GM12878 (cell line): Measurements from ENCODE around the gene SLC35A1. TPM values are rescaled to one million over a fixed set of nuclear protein-coding genes. Genes with fewer than 3 reads are reported as not detected.

Source experiments
- ATAC-seq: fragments of 200-7000 bp; cut with Tn5 transposase; 3 replicates; pipeline ENCODE4 v1.9.1; 2020; ENCODE audit warnings: mild to moderate bottlenecking, moderate library complexity
- BruUV-seq: library from RNA; stranded (reverse); fragments of 400-500 nt; replicated peaks from 2 replicates; lab custom pipeline; 2021; lab: Mats Ljungman, UMichigan
- CTCF ChIA-PET: fragments of 300-600 bp; sonication (Branson Sonifier 250); formaldehyde crosslinking; extraction: SDS; loops from one replicate; lab custom pipeline; 2021; ENCODE audit warnings: inconsistent platforms; lab: Yijun Ruan, JAX
- POLR2A ChIA-PET: fragments of 350-600 bp; formaldehyde crosslinking; extraction: SDS; loops from one replicate; lab custom pipeline; 2021; ENCODE audit warnings: inconsistent platforms; lab: Charles Lee
- RAD21 ChIA-PET: fragments of 300-600 bp; sonication (Branson Sonifier 250); formaldehyde crosslinking; loops from one replicate; lab custom pipeline; 2023; ENCODE audit warnings: antibody characterized with exemption; ENCODE audit not compliant: unreplicated experiment; lab: Charles Lee
- SMC1A ChIA-PET: fragments of 300-600 bp; sonication (Branson Sonifier 250); formaldehyde crosslinking; loops from one replicate; lab custom pipeline; 2023; ENCODE audit not compliant: unreplicated experiment, uncharacterized antibody; lab: Charles Lee
- DNase-seq: peaks from one replicate; pipeline ENCODE4 v3.0.0-alpha.2; 2011; ENCODE audit warnings: low read depth, low spot score
- FAIRE-seq: peaks from 3 replicates; lab custom pipeline; 2011; peaks lifted over from hg19 to GRCh38; lab: Jason Lieb, UNC
- H2AFZ ChIP-seq: 2 replicates; pipeline ENCODE4 v1.6.0; 2011; ENCODE audit warnings: low read depth, low read length, control low read depth; ENCODE audit not compliant: control insufficient read depth
- H3K27ac ChIP-seq: 2 replicates; pipeline ENCODE4 v1.5.1; 2011; ENCODE audit warnings: control low read depth; ENCODE audit not compliant: control insufficient read depth, insufficient read depth
- H3K27me3 ChIP-seq, 2 experiments: replicated peaks in 1 of 2; 2 replicates each; pipeline versions ENCODE4 v1.6.0 to v1.6.1; 2011; ENCODE audit warnings: low read length in 1 of 2; ENCODE audit not compliant: control insufficient read depth in 2 of 2, insufficient read depth in 2 of 2
- H3K36me3 ChIP-seq, 2 experiments: 2 replicates each; pipeline ENCODE4 v1.5.1; 2011; ENCODE audit warnings: low read length in 1 of 2; ENCODE audit not compliant: control insufficient read depth in 2 of 2, insufficient read depth in 2 of 2
- H3K4me1 ChIP-seq: 2 replicates; pipeline ENCODE4 v1.6.1; 2011; ENCODE audit warnings: mild to moderate bottlenecking, low read length, moderate library complexity, mixed read lengths; ENCODE audit not compliant: control insufficient read depth, insufficient read depth
- H3K4me2 ChIP-seq: 2 replicates; pipeline ENCODE4 v1.6.0; 2011; ENCODE audit warnings: control low read depth; ENCODE audit not compliant: control insufficient read depth, insufficient read depth
- H3K4me3 ChIP-seq: fragments of 200-600 bp; sonication (generic); 2 replicates; pipeline ENCODE4 v1.5.1; 2016
- H3K79me2 ChIP-seq: 2 replicates; pipeline ENCODE4 v1.6.0; 2011; ENCODE audit warnings: low read length; ENCODE audit not compliant: control insufficient read depth, insufficient read depth
- H3K9ac ChIP-seq: 2 replicates; pipeline ENCODE4 v1.8.0; 2011; ENCODE audit warnings: low read length, control low read depth, mixed read lengths; ENCODE audit not compliant: control insufficient read depth, insufficient read depth
- H3K9me3 ChIP-seq: replicated peaks from 3 replicates; pipeline ENCODE4 v1.5.1; 2011; ENCODE audit warnings: mild to moderate bottlenecking, low read length; ENCODE audit not compliant: control insufficient read depth, insufficient read depth
- H4K20me1 ChIP-seq: 2 replicates; pipeline ENCODE4 v1.6.0; 2011; ENCODE audit not compliant: control insufficient read depth, insufficient read depth
- BACH1 ChIP-seq: fragments of 450-650 bp; IDR thresholded peaks from 2 replicates; pipeline ENCODE4 v1.6.1; 2017; ENCODE audit warnings: mild to moderate bottlenecking, borderline replicate concordance
- FOXK2 ChIP-seq: fragments of 450-650 bp; IDR thresholded peaks from 2 replicates; pipeline ENCODE4 v1.6.1; 2017; ENCODE audit warnings: mild to moderate bottlenecking, moderate library complexity
- WGBS: methylation state at CpG from one replicate; pipeline ENCODE4 v1.1.6; 2016; ENCODE audit warnings: low lambda C conversion rate; ENCODE audit not compliant: insufficient replicate concordance, insufficient coverage; ENCODE audit errors: missing lambda C conversion rate; 5-methylcytosine and 5-hydroxymethylcytosine counted together
- in situ Hi-C: fragments of 300-500 bp; cut with MboI; formaldehyde crosslinking; loops from 9 replicates; pipeline ENCODE4 v1.14.3; 2018; ENCODE audit warnings: mixed read lengths
- intact Hi-C: fragments of 100-400 bp; cut with micrococcal nuclease; formaldehyde crosslinking; loops from one replicate; pipeline ENCODE4 v1.14.2; 2022; ENCODE audit not compliant: unreplicated experiment
- polyA plus RNA-seq, 11 experiments: library from polyadenylated mRNA; depleted of rRNA in 4 of 11; unstranded in 6 of 11; stranded (reverse) in 5 of 11; fragments of >200 nt; fragmentation: Nextera tagmentation in 4 of 11; fragmentation: Illumina TruSeq in 1 of 11; extraction: Ambion mirVana in 4 of 11; extraction: Trizol in 1 of 11; gene quantifications; 1 replicate in 1 of 11; 2 replicates in 10 of 11; pipeline versions ENCODE4 v1.2.1 to v1.2.3, GENCODE V29; 2011 to 2016; ENCODE audit warnings: inconsistent platforms in 2 of 11, missing spikeins in 2 of 11, low read depth in 1 of 11
- total RNA-seq, 4 experiments: library from RNA; depleted of rRNA in 3 of 4; stranded (reverse); fragments of >200 nt in 3 of 4; fragmentation: Illumina TruSeq in 1 of 4; extraction: Trizol in 1 of 4; gene quantifications; 2 replicates each; pipeline versions ENCODE4 v1.2.1 to v1.2.3, GENCODE V29; 2013 to 2021
- TF ChIP-seq, protein P1 (sequence below): fragments of 450-650 bp; IDR thresholded peaks from 2 replicates; pipeline ENCODE4 v1.6.1; 2017; ENCODE audit warnings: borderline replicate concordance

SLC35A1 gene
- total and polyA plus RNA-seq, 10 of the 15 experiments (the other 5 are each of a cell fraction or from before 2014, with no cell fraction given) = 7.1 to 28.0 (median 12.4) TPM

DNA sequence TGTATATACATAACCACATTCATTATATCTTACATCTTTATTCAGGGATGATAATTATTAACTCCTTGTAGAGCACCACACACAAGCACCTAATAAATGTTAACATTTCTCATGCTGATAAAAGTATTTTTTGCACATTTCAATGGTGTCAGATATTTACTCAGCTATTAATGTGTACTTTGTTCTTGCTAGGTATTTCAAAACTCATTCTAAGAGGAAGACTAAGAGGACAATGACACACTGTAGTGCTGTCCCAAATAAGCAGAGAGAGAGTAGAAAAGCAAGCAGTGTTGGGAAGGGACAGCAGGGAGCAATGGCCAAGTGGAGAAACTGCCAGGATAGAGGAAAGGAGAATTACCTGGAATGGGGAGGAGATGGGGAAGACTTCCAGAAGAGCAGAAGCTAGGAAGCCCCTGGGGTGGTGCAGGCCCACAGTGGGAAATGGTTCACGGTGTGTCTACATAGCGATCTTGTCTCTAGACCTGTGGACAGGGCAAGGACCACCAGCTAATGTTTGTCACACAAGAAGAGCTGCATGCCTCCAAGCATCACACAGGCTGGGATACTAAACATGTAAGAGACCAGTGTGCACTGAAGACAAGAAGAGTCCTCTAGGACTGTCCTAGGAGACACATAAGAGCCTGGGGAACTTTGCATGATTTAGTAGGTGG, 61.7 kb downstream of the SLC35A1 start:
- TF ChIP-seq FOXK2 (no peak), BACH1 (no peak)
- TF ChIP-seq, protein P1, sequence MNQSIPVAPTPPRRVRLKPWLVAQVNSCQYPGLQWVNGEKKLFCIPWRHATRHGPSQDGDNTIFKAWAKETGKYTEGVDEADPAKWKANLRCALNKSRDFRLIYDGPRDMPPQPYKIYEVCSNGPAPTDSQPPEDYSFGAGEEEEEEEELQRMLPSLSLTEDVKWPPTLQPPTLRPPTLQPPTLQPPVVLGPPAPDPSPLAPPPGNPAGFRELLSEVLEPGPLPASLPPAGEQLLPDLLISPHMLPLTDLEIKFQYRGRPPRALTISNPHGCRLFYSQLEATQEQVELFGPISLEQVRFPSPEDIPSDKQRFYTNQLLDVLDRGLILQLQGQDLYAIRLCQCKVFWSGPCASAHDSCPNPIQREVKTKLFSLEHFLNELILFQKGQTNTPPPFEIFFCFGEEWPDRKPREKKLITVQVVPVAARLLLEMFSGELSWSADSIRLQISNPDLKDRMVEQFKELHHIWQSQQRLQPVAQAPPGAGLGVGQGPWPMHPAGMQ = no peak
- TF ChIP-seq, all 136 proteins: peak for 0
- no peak overlapping the region for H3K4me3 ChIP-seq
- intact Hi-C loops = no loop called here
- no peak overlapping the region for H3K27ac ChIP-seq
- no TSS peak for BruUV-seq
- DNase-seq = no peak
- H3K27me3 ChIP-seq = no peaks in the 10 kb centered on the region
- H3K4me1 ChIP-seq = no peaks in the 10 kb centered on the region
- no peaks in the 10 kb centered on the region for H3K79me2 ChIP-seq
- FAIRE-seq = no peak
- ChIA-PET POLR2A (interaction anchor here (0.5 kb wide), 1 partner anchor 12 kb away, joined by 7 read pairs; no protein-coding TSS in a partner anchor), RAD21 (interaction anchor here (0.6 kb wide), 1 partner anchor 124 kb away, joined by 3 read pairs; no protein-coding TSS in a partner anchor), SMC1A (interaction anchor here (0.5 to 1.8 kb wide), 4 partner anchors 12 to 29 kb away, joined by 3 to 4 read pairs (median 4); no protein-coding TSS in a partner anchor), CTCF (interaction anchor here (0.7 to 1.5 kb wide), 2 partner anchors 29 to 1202 kb away, joined by 3 to 4 read pairs; no protein-coding TSS in a partner anchor)
- H3K4me2 ChIP-seq = no peak overlapping the region
- 100% methylated on average over 2 of the region's 2 CpGs for WGBS
- H4K20me1 ChIP-seq = no peaks in the 10 kb centered on the region
- H3K36me3 ChIP-seq = peaks cover 2 to 5% of the 10 kb centered on the region in 2 experiments
- H2AFZ ChIP-seq = no peak overlapping the region
- in situ Hi-C loops = no loop called here
- peaks cover 3% of the 10 kb centered on the region; the same call in 1 of the 3 replicates for H3K9me3 ChIP-seq
- no peak overlapping the region for H3K9ac ChIP-seq
- ATAC-seq = no peak
